Breast epithelium (tissue), 3 donors: ENCODE results near the gene PCSK4.

ENCODE experiments used
- CTCF ChIP-seq, 3 donors: fragments of 450-650 bp; IDR thresholded peaks; one replicate each; pipeline ENCODE4 v1.5.1; 2016 to 2017; ENCODE audit warnings: antibody characterized with exemption in 3 of 3, mild to moderate bottlenecking in 3 of 3, moderate library complexity in 3 of 3
- POLR2A ChIP-seq: fragments of 450-650 bp; IDR thresholded peaks from one replicate; pipeline ENCODE4 v1.6.1; 2016; ENCODE audit warnings: antibody characterized with exemption, mild to moderate bottlenecking, moderate library complexity

- TF ChIP-seq CTCF (IDR thresholded peaks at IDR 0.05) (no peak), POLR2A (no peak)
Measured at GRCh38 chr19:1460033-1460995, 29.8 kb downstream of the PCSK4 start.
